Stimulated activated effector memory CD8-positive, alpha-beta T cell treated with anti-CD3 and anti-CD28 coated beads, Interleukin-12 subunit alpha, Interleukin-12 subunit beta, amount 100 ng/mL, for 72 hours (primary cell): Measurements from ENCODE around the gene TCF25.

ENCODE experiments used
- ATAC-seq: fragments of 150-1000 bp; cut with Tn5 transposase; 2 replicates; pipeline ENCODE4 v1.10.0; 2021
- DNase-seq, 2 donors: peaks; one replicate each; pipeline ENCODE4 v3.0.0; 2021 to 2022; ENCODE audit warnings: low spot score in 2 of 2
- H3K27ac Mint-ChIP-seq: one replicate; pipeline ENCODE4 v1.8.0; 2022; ENCODE audit warnings: mild to moderate bottlenecking, mixed read lengths
- H3K36me3 Mint-ChIP-seq: one replicate; pipeline ENCODE4 v1.8.0; 2022; ENCODE audit warnings: mild to moderate bottlenecking, mixed read lengths
- H3K4me1 Mint-ChIP-seq: one replicate; pipeline ENCODE4 v1.8.0; 2022; ENCODE audit warnings: mixed read lengths
- H3K4me3 Mint-ChIP-seq: one replicate; pipeline ENCODE4 v1.8.0; 2022; ENCODE audit warnings: mild to moderate bottlenecking, mixed read lengths
- H3K9me3 Mint-ChIP-seq: one replicate; pipeline ENCODE4 v1.8.0; 2022; ENCODE audit warnings: mixed read lengths

Gene TCF25

GRCh38 chr16:89915303-89916232, 42.2 kb downstream of the TCF25 start:
- Mint-ChIP-seq H3K36me3 (peaks cover 31% of the 10 kb centered on the region), H3K4me3 (no peak overlapping the region), H3K4me1 (peaks cover 35% of the 10 kb centered on the region)

GRCh38 chr16:89917773-89918452, 44.5 kb downstream of the TCF25 start:
- DNase-seq, result peak; percentile 58 to 86
- Mint-ChIP-seq H3K27ac (no peak overlapping the region), H3K4me1 (peaks cover 51% of the 10 kb centered on the region), H3K36me3 (peaks cover 15% of the 10 kb centered on the region), H3K4me3 (peak overlapping the region; percentile 69), H3K9me3 (no peaks in the 10 kb centered on the region)
- peak; percentile 78 for ATAC-seq

More at GRCh38 chr16:89915303-89916232, 42.2 kb downstream of the TCF25 start:
- no peaks in the 10 kb centered on the region for H3K9me3 Mint-ChIP-seq
- DNase-seq (no peak), ATAC-seq (no peak)
- H3K27ac Mint-ChIP-seq, result no peak overlapping the region

DNA sequence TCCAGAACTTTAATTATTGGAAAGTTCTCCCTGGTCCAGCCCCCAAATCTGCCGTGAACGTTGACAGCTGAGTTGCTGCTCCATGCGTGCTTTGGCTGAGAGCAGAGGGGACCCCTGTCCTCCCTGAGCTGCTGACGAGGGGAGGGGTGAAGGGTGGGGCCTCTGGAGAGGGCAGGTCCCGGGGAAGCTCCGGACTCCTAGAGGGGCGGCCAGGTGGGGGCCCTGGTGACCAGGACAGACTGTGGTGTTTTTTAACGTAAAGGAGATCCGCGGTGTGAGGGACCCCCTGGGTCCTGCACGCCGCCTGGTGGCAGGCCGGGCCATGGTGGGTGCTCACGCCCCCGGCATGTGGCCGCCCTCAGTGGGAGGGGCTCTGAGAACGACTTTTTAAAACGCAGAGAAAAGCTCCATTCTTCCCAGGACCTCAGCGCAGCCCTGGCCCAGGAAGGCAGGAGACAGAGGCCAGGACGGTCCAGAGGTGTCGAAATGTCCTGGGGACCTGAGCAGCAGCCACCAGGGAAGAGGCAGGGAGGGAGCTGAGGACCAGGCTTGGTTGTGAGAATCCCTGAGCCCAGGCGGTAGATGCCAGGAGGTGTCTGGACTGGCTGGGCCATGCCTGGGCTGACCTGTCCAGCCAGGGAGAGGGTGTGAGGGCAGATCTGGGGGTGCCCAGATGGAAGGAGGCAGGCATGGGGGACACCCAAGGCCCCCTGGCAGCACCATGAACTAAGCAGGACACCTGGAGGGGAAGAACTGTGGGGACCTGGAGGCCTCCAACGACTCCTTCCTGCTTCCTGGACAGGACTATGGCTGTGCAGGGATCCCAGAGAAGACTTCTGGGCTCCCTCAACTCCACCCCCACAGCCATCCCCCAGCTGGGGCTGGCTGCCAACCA, 45.3 kb downstream of the TCF25 start, which contains the start of gene MC1R:
Gene MC1R, plus strand, starts transcription at position 410 of the 895 bp plus-strand sequence. Its CDS starts 397 bp downstream, at position 807.
- Mint-ChIP-seq H3K4me1 (peaks cover 51% of the 10 kb centered on the region), H3K27ac (peak within 1 kb of the TSS; percentile 63), H3K36me3 (peaks cover 15% of the 10 kb centered on the region), H3K9me3 (no peaks in the 10 kb centered on the region), H3K4me3 (peak within 1 kb of the TSS; percentile 69)
- ATAC-seq (peak; percentile 34), DNase-seq (peak in 1 of 2 donors; percentile 69)

DNA sequence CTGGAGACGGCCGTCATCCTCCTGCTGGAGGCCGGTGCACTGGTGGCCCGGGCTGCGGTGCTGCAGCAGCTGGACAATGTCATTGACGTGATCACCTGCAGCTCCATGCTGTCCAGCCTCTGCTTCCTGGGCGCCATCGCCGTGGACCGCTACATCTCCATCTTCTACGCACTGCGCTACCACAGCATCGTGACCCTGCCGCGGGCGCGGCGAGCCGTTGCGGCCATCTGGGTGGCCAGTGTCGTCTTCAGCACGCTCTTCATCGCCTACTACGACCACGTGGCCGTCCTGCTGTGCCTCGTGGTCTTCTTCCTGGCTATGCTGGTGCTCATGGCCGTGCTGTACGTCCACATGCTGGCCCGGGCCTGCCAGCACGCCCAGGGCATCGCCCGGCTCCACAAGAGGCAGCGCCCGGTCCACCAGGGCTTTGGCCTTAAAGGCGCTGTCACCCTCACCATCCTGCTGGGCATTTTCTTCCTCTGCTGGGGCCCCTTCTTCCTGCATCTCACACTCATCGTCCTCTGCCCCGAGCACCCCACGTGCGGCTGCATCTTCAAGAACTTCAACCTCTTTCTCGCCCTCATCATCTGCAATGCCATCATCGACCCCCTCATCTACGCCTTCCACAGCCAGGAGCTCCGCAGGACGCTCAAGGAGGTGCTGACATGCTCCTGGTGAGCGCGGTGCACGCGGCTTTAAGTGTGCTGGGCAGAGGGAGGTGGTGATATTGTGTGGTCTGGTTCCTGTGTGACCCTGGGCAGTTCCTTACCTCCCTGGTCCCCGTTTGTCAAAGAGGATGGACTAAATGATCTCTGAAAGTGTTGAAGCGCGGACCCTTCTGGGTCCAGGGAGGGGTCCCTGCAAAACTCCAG, 46.4 kb downstream of the TCF25 start:
- ATAC-seq (no peak), DNase-seq (no peak)
- peak overlapping the region; percentile 31 for H3K4me3 Mint-ChIP-seq
- H3K27ac Mint-ChIP-seq, result peak overlapping the region; percentile 63
- H3K36me3 Mint-ChIP-seq, result peaks cover 15% of the 10 kb centered on the region
- no peaks in the 10 kb centered on the region for H3K9me3 Mint-ChIP-seq
- peaks cover 43% of the 10 kb centered on the region for H3K4me1 Mint-ChIP-seq

GRCh38 chr16:89920723-89921122, 47.3 kb downstream of the TCF25 start:
- ATAC-seq (no peak), DNase-seq (no peak)
- Mint-ChIP-seq H3K4me3 (peak overlapping the region; percentile 66), H3K27ac (no peak overlapping the region), H3K4me1 (peaks cover 43% of the 10 kb centered on the region), H3K36me3 (peaks cover 6% of the 10 kb centered on the region), H3K9me3 (no peaks in the 10 kb centered on the region)

GRCh38 chr16:89921131-89921701, 47.8 kb downstream of the TCF25 start:
- Mint-ChIP-seq H3K4me1 (peaks cover 43% of the 10 kb centered on the region), H3K36me3 (peaks cover 6% of the 10 kb centered on the region), H3K9me3 (no peaks in the 10 kb centered on the region), H3K27ac (no peak overlapping the region), H3K4me3 (peak overlapping the region; percentile 66)
- ATAC-seq, result no peak
- no peak for DNase-seq

- H3K4me1 Mint-ChIP-seq, result peaks cover 49% of the 10 kb centered on the region
- peak overlapping the region; percentile 66 for H3K4me3 Mint-ChIP-seq
- no peaks in the 10 kb centered on the region for H3K9me3 Mint-ChIP-seq
- no peak overlapping the region for H3K27ac Mint-ChIP-seq
- DNase-seq (peak in 1 of 2 donors; percentile 78), ATAC-seq (no peak)
- H3K36me3 Mint-ChIP-seq, result peaks cover 6% of the 10 kb centered on the region
Measured at GRCh38 chr16:89921702-89922476, 48.5 kb downstream of the TCF25 start.

- no peak overlapping the region for H3K27ac Mint-ChIP-seq
- peak; percentile 20 for ATAC-seq
- DNase-seq, result peak in 1 of 2 donors; percentile 78
- no peaks in the 10 kb centered on the region for H3K9me3 Mint-ChIP-seq
- peaks cover 6% of the 10 kb centered on the region for H3K36me3 Mint-ChIP-seq
- H3K4me1 Mint-ChIP-seq, result peaks cover 49% of the 10 kb centered on the region
- peak overlapping the region; percentile 66 for H3K4me3 Mint-ChIP-seq
Measured at GRCh38 chr16:89922477-89922883, 49.1 kb downstream of the TCF25 start.

GRCh38 chr16:89922884-89923639, 49.7 kb downstream of the TCF25 start, which contains the start of gene TUBB3:
TSS of gene TUBB3 (plus strand) at chr16:89923342. CDS start at chr16:89923402, 60 bp downstream.
- Mint-ChIP-seq H3K27ac (no peak within 1 kb of the TSS), H3K4me3 (peak within 1 kb of the TSS; percentile 66), H3K4me1 (peaks cover 43% of the 10 kb centered on the region), H3K9me3 (no peaks in the 10 kb centered on the region), H3K36me3 (peaks cover under 1% of the 10 kb centered on the region)
- peak; percentile 62 for ATAC-seq
- DNase-seq, result peak; percentile 49 to 86

DNA sequence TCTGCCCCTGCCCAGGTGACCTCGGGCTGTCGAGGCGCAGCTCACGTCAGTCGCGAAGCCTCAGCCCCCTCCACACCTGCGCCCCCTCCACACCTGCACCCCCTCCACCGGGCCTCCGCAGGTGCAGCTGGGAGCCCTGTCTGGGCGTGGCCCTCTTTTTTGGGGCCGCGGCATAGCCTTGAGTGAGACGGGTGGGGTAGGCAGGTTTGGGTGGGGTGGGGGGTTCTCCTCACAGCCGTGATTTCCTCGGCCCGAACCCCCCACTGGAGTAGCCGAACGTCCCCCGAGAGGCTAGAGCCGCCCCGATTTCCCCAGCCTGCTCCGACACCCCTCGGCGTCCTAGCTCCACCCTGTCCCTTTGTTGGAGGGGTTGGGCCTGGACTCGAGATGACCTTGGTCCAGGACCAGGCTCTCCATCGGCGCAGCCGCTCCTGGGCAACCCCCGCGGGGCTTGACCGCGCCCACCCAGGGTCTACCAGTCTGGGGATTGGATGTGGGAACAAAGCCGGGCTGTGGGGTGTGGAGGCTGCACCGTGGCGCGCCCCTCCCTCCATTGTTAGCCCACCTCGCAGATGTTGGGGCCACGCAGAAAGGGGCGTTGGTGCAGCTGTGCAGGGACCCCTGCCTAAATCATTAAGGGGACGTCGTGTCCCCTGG, 50.4 kb downstream of the TCF25 start:
- no peaks in the 10 kb centered on the region for H3K36me3 Mint-ChIP-seq
- DNase-seq, result no peak
- peaks cover 36% of the 10 kb centered on the region for H3K4me1 Mint-ChIP-seq
- no peaks in the 10 kb centered on the region for H3K9me3 Mint-ChIP-seq
- ATAC-seq, result no peak
- no peak overlapping the region for H3K27ac Mint-ChIP-seq
- H3K4me3 Mint-ChIP-seq, result peak overlapping the region; percentile 9

GRCh38 chr16:89924297-89924924, 51.0 kb downstream of the TCF25 start:
- no peak overlapping the region for H3K27ac Mint-ChIP-seq
- H3K36me3 Mint-ChIP-seq, result no peaks in the 10 kb centered on the region
- H3K4me1 Mint-ChIP-seq, result peaks cover 32% of the 10 kb centered on the region
- peak overlapping the region; percentile 9 for H3K4me3 Mint-ChIP-seq
- ATAC-seq (no peak), DNase-seq (peak in 1 of 2 donors; percentile 62)
- H3K9me3 Mint-ChIP-seq, result no peaks in the 10 kb centered on the region

DNA sequence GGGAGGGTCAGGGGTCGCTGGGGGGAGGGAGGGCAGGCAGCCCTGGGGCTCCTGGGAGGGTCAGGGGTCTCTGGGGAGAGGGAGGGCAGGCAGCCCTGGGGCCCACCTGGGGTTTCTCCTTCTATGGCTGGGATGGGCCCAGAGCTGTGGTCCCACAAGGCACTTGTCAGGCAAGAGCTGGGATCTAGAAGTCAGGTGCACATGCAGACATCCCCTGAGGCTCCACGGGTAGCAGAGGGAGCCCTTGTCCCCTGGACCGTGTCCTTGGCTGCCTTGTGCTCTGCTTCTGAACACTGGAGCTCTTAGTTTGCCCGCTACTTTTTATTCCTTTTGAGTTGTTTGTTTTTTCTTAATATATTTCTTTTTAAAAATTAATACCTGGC, 51.5 kb downstream of the TCF25 start:
- no peak for ATAC-seq
- Mint-ChIP-seq H3K27ac (no peak overlapping the region), H3K4me1 (peaks cover 30% of the 10 kb centered on the region), H3K9me3 (no peaks in the 10 kb centered on the region), H3K36me3 (no peaks in the 10 kb centered on the region), H3K4me3 (peak overlapping the region; percentile 28)
- DNase-seq, result no peak
